ENCODE measurements around the gene ADAP2. TPM values are rescaled to one million over a fixed set of nuclear protein-coding genes. Genes with fewer than 3 reads are reported as not detected.
"Not testable (repeated sequence)": the region's sequence is repeated elsewhere in the genome, so short reads cannot be mapped to it uniquely, and the experiment has no call there.

The ADAP2 gene
- total and polyA plus RNA-seq, 10 of the 15 experiments (the other 5 are each of a cell fraction or from before 2014, with no cell fraction given) = 0.15 to 13.6 (median 6.8) TPM

GRCh38 chr17:30961209-30962188 lies 39.8 kb downstream of the ADAP2 start (continued):
- peak; percentile 30; the same call in 1 of the 2 replicates for TF ChIP-seq PAX5 (IDR thresholded peaks at IDR 0.05; ENCODE audit: borderline replicate concordance, low read depth, low read length)

- H4K20me1 ChIP-seq (ENCODE audit: control insufficient read depth, insufficient read depth); H3K4me2 ChIP-seq (ENCODE audit: control insufficient read depth, insufficient read depth); H3K27me3 ChIP-seq (replicated peaks in 1 of 2; ENCODE audit: control insufficient read depth in 2 of 2, insufficient read depth in 2 of 2, low read length in 1 of 2); BruUV-seq (replicated peaks); DNase-seq (ENCODE audit: low read depth, low spot score); H2AFZ ChIP-seq (ENCODE audit: control insufficient read depth, low read depth, low read length); in situ Hi-C loops (cut with MboI); H3K4me3 ChIP-seq; FAIRE-seq; ATAC-seq; CTCF ChIA-PET; intact Hi-C loops (cut with micrococcal nuclease; ENCODE audit: unreplicated experiment); H3K9me3 ChIP-seq (replicated peaks; ENCODE audit: control insufficient read depth, insufficient read depth, low read length); H3K9ac ChIP-seq (ENCODE audit: control insufficient read depth, insufficient read depth, low read length); H3K36me3 ChIP-seq (ENCODE audit: control insufficient read depth in 2 of 2, insufficient read depth in 2 of 2, low read length in 1 of 2); POLR2A ChIA-PET; SMC1A ChIA-PET (ENCODE audit: uncharacterized antibody, unreplicated experiment); H3K79me2 ChIP-seq (ENCODE audit: control insufficient read depth, insufficient read depth, low read length); H3K27ac ChIP-seq (ENCODE audit: control insufficient read depth, insufficient read depth): not testable (repeated sequence)
- RAD21 ChIA-PET (ENCODE audit: unreplicated experiment) = interaction anchor here (0.7 kb wide), 1 partner anchor 18 kb away, joined by 3 read pairs; no protein-coding TSS in a partner anchor
- 94% methylated on average over 6 of the region's 8 CpGs for WGBS (ENCODE audit: insufficient coverage, insufficient replicate concordance, low lambda C conversion rate, missing lambda C conversion rate)
- H3K4me1 ChIP-seq (ENCODE audit: control insufficient read depth, insufficient read depth, low read length) = peaks cover 21% of the 10 kb centered on the region
These were observed 42.6 kb downstream of the ADAP2 start for GRCh38 chr17:30964312-30964711.

- peaks cover 23% of the 10 kb centered on the region for H3K4me1 ChIP-seq (ENCODE audit: control insufficient read depth, insufficient read depth, low read length)
- H2AFZ ChIP-seq (ENCODE audit: control insufficient read depth, low read depth, low read length) = no peak overlapping the region
- no peaks in the 10 kb centered on the region for H3K9me3 ChIP-seq (replicated peaks; ENCODE audit: control insufficient read depth, insufficient read depth, low read length)
- in situ Hi-C loops (cut with MboI) = no loop called here
- SMC1A ChIA-PET (ENCODE audit: uncharacterized antibody, unreplicated experiment) = no interaction called here
- TF ChIP-seq CHD4 (IDR thresholded peaks at IDR 0.05) = no peak
- TF ChIP-seq ZNF207 (IDR thresholded peaks at IDR 0.05; ENCODE audit: borderline replicate concordance) = no peak
- TF ChIP-seq WRNIP1 (IDR thresholded peaks at IDR 0.05; ENCODE audit: borderline replicate concordance, low read depth, low read length) = no peak
- no peak for TF ChIP-seq RUNX3 (IDR thresholded peaks at IDR 0.05; ENCODE audit: low read length)
- no peak for TF ChIP-seq ZNF274 (IDR thresholded peaks at IDR 0.05; ENCODE audit: insufficient read depth, insufficient read length)
- TF ChIP-seq MTA2 (IDR thresholded peaks at IDR 0.05; ENCODE audit: low read depth) = no peak
- no peak for TF ChIP-seq NFYB (IDR thresholded peaks at IDR 0.05; ENCODE audit: insufficient read depth, low read depth, low read length)
- TF ChIP-seq FOXK2 (IDR thresholded peaks at IDR 0.05) = no peak
- TF ChIP-seq CREB1 (IDR thresholded peaks at IDR 0.05; ENCODE audit: low read depth) = no peak
- TF ChIP-seq IKZF1 (conservative IDR thresholded peaks at IDR 0.05) = no peak
- TF ChIP-seq CEBPB (IDR thresholded peaks at IDR 0.05; ENCODE audit: borderline replicate concordance in 1 of 2, low read depth in 2 of 2, low read length in 2 of 2) = no peak
- FAIRE-seq (no peak), ATAC-seq (no peak), DNase-seq (ENCODE audit: low read depth, low spot score) (no peak)
- CTCF ChIA-PET = no interaction called here
- no peaks in the 10 kb centered on the region for H3K36me3 ChIP-seq (ENCODE audit: control insufficient read depth in 2 of 2, insufficient read depth in 2 of 2, low read length in 1 of 2)
- H3K9ac ChIP-seq (ENCODE audit: control insufficient read depth, insufficient read depth, low read length) = no peak overlapping the region
- intact Hi-C loops (cut with micrococcal nuclease; ENCODE audit: unreplicated experiment) = no loop called here
- RAD21 ChIA-PET (ENCODE audit: unreplicated experiment) = interaction anchor here (0.7 kb wide), 1 partner anchor 18 kb away, joined by 3 read pairs; no protein-coding TSS in a partner anchor
- H3K4me2 ChIP-seq (ENCODE audit: control insufficient read depth, insufficient read depth) = no peak overlapping the region
- no peak overlapping the region for H3K27ac ChIP-seq (ENCODE audit: control insufficient read depth, insufficient read depth)
- whole genome bisulfite sequencing (ENCODE audit: insufficient coverage, insufficient replicate concordance, low lambda C conversion rate, missing lambda C conversion rate) = 89% methylated on average over 5 of the region's 5 CpGs
- no peaks in the 10 kb centered on the region for H3K27me3 ChIP-seq (replicated peaks in 1 of 2; ENCODE audit: control insufficient read depth in 2 of 2, insufficient read depth in 2 of 2, low read length in 1 of 2)
- H3K79me2 ChIP-seq (ENCODE audit: control insufficient read depth, insufficient read depth, low read length) = peaks cover 2% of the 10 kb centered on the region
- BruUV-seq (replicated peaks) = no TSS peak
- H4K20me1 ChIP-seq (ENCODE audit: control insufficient read depth, insufficient read depth) = no peaks in the 10 kb centered on the region
- no peak overlapping the region for H3K4me3 ChIP-seq
- POLR2A ChIA-PET = no interaction called here
These were observed 43.1 kb downstream of the ADAP2 start for GRCh38 chr17:30964876-30965275.

Measured in GM12878 (cell line).